Stomach (tissue), 4 donors: ENCODE measurements around the gene TCP11X2.

Source experiments
- POLR2A ChIP-seq, 4 donors: fragments of 450-650 bp; IDR thresholded peaks; one replicate each; pipeline ENCODE4 v1.6.1; 2016; ENCODE audit warnings: antibody characterized with exemption in 4 of 4, control low read depth in 2 of 4, mild to moderate bottlenecking in 1 of 4, moderate library complexity in 1 of 4
- TF ChIP-seq, protein P1 (sequence below), 7 experiments: fragments of 450-650 bp in 4 of 7; fragments of 200-600 bp in 3 of 7; sonication (generic) in 3 of 7; IDR thresholded peaks; one replicate each; pipeline ENCODE4 v1.5.1; 2016 to 2019; ENCODE audit warnings: antibody characterized with exemption in 7 of 7, control low read depth in 2 of 7, mild to moderate bottlenecking in 1 of 7

GRCh38 chrX:102517326-102517725, 45.7 kb upstream of the TCP11X2 start:
- TF ChIP-seq, protein P1, sequence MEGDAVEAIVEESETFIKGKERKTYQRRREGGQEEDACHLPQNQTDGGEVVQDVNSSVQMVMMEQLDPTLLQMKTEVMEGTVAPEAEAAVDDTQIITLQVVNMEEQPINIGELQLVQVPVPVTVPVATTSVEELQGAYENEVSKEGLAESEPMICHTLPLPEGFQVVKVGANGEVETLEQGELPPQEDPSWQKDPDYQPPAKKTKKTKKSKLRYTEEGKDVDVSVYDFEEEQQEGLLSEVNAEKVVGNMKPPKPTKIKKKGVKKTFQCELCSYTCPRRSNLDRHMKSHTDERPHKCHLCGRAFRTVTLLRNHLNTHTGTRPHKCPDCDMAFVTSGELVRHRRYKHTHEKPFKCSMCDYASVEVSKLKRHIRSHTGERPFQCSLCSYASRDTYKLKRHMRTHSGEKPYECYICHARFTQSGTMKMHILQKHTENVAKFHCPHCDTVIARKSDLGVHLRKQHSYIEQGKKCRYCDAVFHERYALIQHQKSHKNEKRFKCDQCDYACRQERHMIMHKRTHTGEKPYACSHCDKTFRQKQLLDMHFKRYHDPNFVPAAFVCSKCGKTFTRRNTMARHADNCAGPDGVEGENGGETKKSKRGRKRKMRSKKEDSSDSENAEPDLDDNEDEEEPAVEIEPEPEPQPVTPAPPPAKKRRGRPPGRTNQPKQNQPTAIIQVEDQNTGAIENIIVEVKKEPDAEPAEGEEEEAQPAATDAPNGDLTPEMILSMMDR (IDR thresholded peaks at IDR 0.05): no peak
- TF ChIP-seq POLR2A (IDR thresholded peaks at IDR 0.05): no peak
